ENCODE data around the gene HCFC1.
A peak's percentile ranks its signal among the peaks of the same experiment; 100 is the strongest.

Gene HCFC1

GRCh38 chrX:153938226-153938786 is 33.3 kb downstream of the HCFC1 start:
- DNase-seq (ENCODE audit: low read depth), result no peak

DNA sequence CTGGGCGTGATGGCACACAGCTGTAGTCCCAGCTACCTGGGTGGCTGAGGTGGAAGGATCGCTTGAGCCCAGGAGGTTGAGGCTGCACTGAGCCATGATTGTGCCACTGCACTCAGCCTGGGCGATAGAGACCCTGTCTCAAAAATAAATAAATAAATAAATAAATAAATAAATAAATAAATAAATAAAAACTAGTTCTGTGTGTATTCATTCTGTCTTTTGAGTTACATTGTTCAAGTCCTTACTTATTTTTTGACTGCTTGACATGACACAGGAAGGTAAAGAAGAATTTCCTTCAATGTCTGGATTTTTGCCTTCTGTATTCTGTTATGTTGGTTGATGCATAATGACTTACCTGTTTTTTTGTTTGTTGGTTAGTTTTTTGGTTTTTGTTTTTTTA is 34.6 kb downstream of the HCFC1 start:
- no peak for DNase-seq (ENCODE audit: low read depth)

- no peak for DNase-seq (ENCODE audit: low read depth)
These were observed 36.2 kb downstream of the HCFC1 start for GRCh38 chrX:153935326-153935851.

- DNase-seq (ENCODE audit: low read depth), result no peak
These were observed 36.8 kb downstream of the HCFC1 start, which contains the start of gene NAA10 for GRCh38 chrX:153934762-153935325. NAA10 (minus strand) TSS chrX:153935037; CDS start chrX:153934904, 133 bp downstream.

DNA sequence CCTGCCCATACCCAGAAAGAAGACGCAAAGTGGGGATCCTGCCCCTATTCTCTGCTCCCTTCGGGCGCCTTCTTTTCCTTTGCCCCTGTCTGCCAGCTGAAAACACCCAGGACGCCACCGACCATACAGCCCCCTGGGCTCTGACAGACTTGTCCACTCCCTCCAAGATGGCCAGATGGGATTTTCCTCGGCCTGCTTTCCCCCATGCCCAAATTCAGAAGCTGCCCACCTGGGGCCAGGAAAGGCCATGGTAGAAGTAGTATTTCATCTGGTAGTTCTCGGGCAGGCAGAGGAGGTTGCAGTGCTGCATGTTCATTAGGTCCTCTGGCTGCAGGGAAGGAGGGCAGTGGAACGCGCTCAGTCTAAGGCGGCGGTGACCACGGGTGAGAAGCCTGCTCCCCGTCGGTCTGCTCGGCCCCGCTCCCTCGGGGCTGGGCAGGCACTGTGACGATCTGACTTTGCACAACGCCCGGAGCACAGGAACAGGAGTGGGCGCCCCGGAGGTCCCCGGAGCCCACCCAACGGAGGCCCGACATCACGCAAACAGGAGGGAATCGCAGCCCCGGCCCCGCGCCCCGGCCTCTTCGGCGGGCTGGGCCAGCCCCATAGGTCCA is 37.4 kb downstream of the HCFC1 start:
- no peak for DNase-seq (ENCODE audit: low read depth)

- DNase-seq (ENCODE audit: low read depth), result no peak
These were observed 37.9 kb downstream of the HCFC1 start for GRCh38 chrX:153933748-153934147.

GRCh38 chrX:153932220-153932915 is 39.2 kb downstream of the HCFC1 start:
- DNase-seq (ENCODE audit: low read depth), result no peak

- no peak for DNase-seq (ENCODE audit: low read depth)
These were observed 39.9 kb downstream of the HCFC1 start for GRCh38 chrX:153931748-153932147.

DNA sequence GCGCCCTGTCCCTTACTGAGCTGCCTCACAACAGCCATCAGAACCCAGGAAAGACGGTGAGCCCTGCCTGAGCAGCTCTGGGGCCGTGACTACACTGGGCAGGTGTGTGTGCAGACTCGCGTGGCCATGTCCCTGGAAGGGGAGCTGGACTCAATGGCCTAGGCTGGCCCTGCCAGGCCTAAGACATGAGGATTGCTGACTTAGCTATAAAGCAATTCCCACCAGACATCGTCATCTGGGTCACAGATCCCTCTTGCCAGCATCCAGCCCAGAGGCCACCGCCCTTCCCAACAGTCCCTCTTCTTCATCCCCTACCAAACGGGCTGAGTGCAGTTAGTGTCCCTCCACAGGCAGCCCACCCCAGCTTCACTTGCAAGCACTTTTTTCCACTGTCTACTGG is 40.5 kb downstream of the HCFC1 start:
- no peak for DNase-seq (ENCODE audit: low read depth)

DNA sequence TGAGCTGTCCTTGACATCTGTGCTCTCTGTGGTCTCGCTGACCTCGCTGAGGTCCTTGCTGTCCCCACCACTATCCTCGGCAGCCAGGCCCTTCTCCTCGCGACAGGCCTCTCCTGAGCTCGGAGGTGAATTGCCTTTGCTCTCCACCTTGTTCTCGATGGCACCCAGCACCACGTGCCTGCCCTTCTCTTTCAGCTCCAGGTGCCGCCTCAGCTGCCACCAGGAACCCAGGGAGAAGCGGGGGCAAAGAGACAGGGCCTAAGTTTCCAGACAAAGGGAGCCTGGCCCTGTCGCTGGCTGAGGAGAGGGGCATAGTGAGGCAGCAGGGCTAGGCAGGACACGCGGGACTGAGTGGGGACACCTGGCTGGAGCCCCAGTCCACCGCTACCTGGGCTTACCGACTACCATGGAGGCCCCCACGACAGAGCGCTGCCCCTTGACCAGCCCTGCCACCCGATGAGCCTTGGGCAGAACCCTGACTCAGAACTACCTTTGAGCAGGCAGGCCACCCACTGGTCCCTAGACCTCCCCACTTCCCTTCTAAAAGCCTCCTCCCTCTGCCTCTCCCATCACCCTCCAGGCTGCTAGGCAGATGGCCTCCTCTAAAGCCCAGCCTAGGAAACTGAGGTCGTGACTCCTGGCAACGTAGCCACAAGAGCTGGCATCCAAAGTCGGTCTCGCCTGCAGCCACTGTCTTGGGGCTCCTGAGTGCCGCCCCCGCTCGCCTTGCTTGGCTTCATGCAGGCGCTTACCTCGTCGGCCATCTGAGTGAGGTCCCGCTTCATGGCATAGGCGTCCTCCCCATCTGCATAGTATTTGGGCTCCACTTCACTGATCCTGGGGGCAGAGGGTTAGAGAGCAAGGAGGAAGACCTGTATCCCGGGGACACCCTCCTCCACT is 41.4 kb downstream of the HCFC1 start:
- no peak for DNase-seq (ENCODE audit: low read depth)

DNA sequence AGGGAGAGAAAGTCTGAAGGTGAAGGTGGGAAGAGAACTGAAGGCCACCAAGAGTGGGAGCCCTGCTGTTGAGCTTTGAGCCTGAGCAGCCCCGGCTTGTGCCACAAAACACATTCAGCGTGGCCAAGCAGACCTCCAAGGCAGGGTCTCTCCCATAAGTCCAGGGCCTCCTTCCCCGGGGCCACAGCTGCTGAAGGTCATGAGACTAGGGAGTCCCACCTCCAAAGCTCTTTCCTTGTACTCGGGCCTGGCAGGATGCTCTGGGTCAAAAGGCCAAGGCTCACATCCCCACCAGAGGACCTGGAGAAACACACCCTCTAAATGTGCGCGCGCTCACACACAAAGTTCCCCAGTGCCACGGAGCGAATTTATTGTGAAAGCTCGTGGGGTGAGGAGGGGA is 42.0 kb downstream of the HCFC1 start:
- no peak for DNase-seq (ENCODE audit: low read depth)

DNA sequence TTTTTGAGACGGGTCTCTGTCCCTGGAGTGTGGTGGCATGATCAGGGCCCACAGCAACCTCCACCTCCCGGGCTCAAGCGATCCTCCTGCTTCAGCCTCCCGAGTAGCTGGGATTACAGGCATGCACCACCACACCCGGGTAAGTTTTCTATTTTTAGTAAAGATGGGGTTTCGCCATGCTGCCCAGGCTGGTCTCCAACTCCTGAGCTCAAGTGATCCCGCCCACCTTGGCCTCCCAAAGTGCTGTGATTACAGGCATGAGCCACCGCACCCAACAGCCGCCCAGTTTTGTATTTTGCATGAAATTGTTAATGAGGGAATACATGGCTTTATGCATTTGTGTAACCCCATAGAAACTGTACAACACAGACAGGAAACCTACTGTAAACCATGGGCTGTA is 42.8 kb downstream of the HCFC1 start:
- no peak for DNase-seq (ENCODE audit: low read depth)

GRCh38 chrX:153927922-153928760 is 43.5 kb downstream of the HCFC1 start:
- DNase-seq (ENCODE audit: low read depth), result peak; percentile 80

GRCh38 chrX:153927672-153927921 is 44.0 kb downstream of the HCFC1 start:
- DNase-seq (ENCODE audit: low read depth), result no peak

GRCh38 chrX:153926858-153927671 is 44.6 kb downstream of the HCFC1 start:
- DNase-seq (ENCODE audit: low read depth), result no peak

DNA sequence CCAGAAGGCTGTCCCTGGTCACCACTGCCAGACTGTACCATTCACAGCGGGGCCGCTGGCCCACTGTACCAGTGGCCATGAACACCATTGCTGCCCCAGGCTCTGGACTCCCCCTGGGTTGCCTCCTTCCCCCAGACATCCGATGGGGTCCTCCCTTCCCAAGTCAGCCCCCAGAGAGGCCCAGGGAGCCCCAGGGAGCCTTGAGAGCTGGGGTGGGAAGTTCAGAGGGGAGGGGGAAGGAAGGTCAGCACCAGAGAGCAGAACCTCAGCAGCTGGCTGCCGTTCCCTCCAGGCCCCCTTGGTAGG is 45.1 kb downstream of the HCFC1 start:
- no peak for DNase-seq (ENCODE audit: low read depth)

DNA sequence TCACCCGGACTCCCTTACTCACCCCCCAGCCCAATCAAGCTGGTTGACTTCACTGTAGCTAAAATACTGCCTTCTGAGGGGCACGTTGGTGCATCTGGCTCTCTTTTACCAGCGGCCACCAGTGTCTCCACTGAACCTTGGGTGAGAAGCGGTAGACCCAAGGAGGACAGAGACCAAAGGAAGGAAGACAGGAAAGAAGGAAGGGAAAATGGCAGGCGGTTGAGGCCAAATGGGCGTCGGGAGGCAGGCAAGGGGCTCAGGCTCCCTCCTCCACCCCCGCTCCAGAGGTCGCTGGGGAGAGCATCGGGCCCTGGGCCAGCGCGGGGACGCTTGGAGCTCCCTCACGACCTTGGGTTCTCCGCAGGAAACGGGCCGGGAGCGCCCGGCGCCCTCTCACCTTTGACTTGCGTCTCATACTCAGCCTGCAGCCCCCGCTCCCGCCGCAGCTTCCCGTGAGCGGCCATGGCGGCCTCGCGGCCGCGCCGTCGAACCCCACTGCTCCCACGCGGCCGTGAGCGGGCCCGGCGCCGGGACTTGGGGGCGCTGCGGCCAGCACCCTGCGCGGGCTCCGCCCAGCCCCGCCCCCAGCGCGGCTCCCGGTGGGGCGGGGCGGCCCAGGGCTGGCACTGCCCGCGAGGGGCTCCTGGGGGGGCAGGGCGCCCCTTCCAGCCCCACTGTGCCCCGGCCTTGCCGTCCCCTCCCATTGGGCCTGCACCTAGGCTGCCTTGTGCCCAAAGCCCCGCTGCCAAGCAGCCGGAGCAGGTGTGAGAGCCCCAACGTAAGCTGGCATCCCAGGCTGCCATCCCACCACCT is 45.7 kb downstream of the HCFC1 start, which contains the start of gene ARHGAP4:
Gene ARHGAP4 (minus strand): TSS at position 526 of the 813 bp plus-strand sequence. CDS start 62 bp downstream, at position 464.
- no peak for DNase-seq (ENCODE audit: low read depth)

GRCh38 chrX:153925387-153925738 is 46.3 kb downstream of the HCFC1 start:
- no peak for DNase-seq (ENCODE audit: low read depth)

GRCh38 chrX:153924149-153924861 is 47.3 kb downstream of the HCFC1 start:
- DNase-seq (ENCODE audit: low read depth), result no peak

Measured in HS-5 (cell line).